GM23248 (cell line): ENCODE results near the gene GSAP.

Experiments used
- EZH2 ChIP-seq: fragments of 200-600 bp; sonication (generic); IDR thresholded peaks from 2 replicates; pipeline ENCODE4 v1.6.1; 2018; ENCODE audit warnings: antibody characterized with exemption, mild to moderate bottlenecking; ENCODE audit not compliant: insufficient read depth, poor library complexity, severe bottlenecking
- EZH2phosphoT487 ChIP-seq: fragments of 200-600 bp; sonication (generic); IDR thresholded peaks from 2 replicates; pipeline ENCODE4 v1.6.1; 2018; ENCODE audit warnings: antibody characterized with exemption, moderate library complexity, mild to moderate bottlenecking, low read depth; ENCODE audit not compliant: insufficient read depth

DNA sequence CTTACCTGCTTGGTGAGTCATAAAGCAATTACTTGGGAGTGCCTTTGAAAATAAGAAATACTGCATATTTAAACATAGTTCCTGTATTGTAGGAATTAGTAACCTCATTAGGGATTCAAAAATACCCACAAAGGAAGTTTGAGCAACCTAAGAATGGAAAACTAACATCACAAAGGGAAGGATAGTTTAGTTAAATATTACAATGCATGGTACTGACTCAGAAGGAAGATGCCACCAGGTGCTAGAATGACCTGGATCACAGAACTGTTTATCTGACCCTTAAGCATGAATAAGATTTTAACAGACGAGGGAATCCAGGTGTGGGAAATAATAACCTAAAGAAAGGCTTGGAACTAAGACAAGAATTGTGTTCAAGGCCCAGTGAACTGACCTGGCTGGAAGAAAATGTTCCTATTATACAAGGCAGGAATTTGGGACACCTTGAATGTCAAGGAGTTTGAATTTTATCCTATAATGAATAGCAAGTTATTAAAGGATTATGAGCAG lies 106.4 kb downstream of the GSAP start:
- no peak for TF ChIP-seq EZH2
- no peak for TF ChIP-seq EZH2phosphoT487
